CD4-positive, alpha-beta memory T cell (primary cell): ENCODE measurements around the gene TET2. TPM values are rescaled to one million over a fixed set of nuclear protein-coding genes. Genes with fewer than 3 reads are reported as not detected.
"Not testable (repeated sequence)": the region's sequence is repeated elsewhere in the genome, so short reads cannot be mapped to it uniquely, and the experiment has no call there.

Source experiments
- CTCF ChIA-PET: fragments of 350-600 bp; sonication (Branson Sonifier 250); formaldehyde crosslinking; loops from one replicate; lab custom pipeline; 2021; ENCODE audit warnings: inconsistent platforms; ENCODE audit not compliant: partially characterized antibody; lab: Charles Lee
- POLR2A ChIA-PET: fragments of 350-600 bp; sonication (Branson Sonifier 250); formaldehyde crosslinking; loops from one replicate; lab custom pipeline; 2021; ENCODE audit not compliant: partially characterized antibody; lab: Charles Lee
- DNase-seq, 5 donors: peaks; one replicate each; pipeline versions ENCODE4 v3.0.0 to v3.0.0-alpha.2; 2020 to 2022; ENCODE audit warnings: mixed read lengths in 1 of 5
- H3K27ac ChIP-seq: one replicate; pipeline ENCODE4 v1.7.0; 2013; ENCODE audit warnings: low read depth, low read length
- H3K27me3 ChIP-seq: 2 replicates; pipeline ENCODE4 v1.7.0; 2013; ENCODE audit warnings: mild to moderate bottlenecking, low read length, moderate library complexity; ENCODE audit not compliant: insufficient read depth
- H3K36me3 ChIP-seq: 2 replicates; pipeline ENCODE4 v1.7.0; 2013; ENCODE audit warnings: mild to moderate bottlenecking, low read length, moderate library complexity; ENCODE audit not compliant: insufficient read depth
- H3K4me1 ChIP-seq: 2 replicates; pipeline ENCODE4 v1.7.0; 2013; ENCODE audit warnings: mild to moderate bottlenecking, low read length, moderate library complexity; ENCODE audit not compliant: insufficient read depth
- H3K4me3 ChIP-seq, 2 donors: one replicate each; pipeline ENCODE4 v1.7.0; 2013; ENCODE audit warnings: low read length in 2 of 2, mild to moderate bottlenecking in 1 of 2
- H3K9me3 ChIP-seq, 2 donors: one replicate each; pipeline ENCODE4 v1.7.0; 2013; ENCODE audit warnings: low read length in 2 of 2, control low read depth in 1 of 2; ENCODE audit not compliant: control insufficient read depth in 1 of 2
- H3K27ac Mint-ChIP-seq, 7 donors: one replicate each; pipeline ENCODE4 v1.8.0; 2020 to 2021; ENCODE audit warnings: mixed read lengths in 7 of 7, mild to moderate bottlenecking in 6 of 7, inconsistent platforms in 3 of 7, moderate library complexity in 3 of 7
- H3K27me3 Mint-ChIP-seq, 2 donors: one replicate each; pipeline ENCODE4 v1.8.0; 2020 to 2021; ENCODE audit warnings: mixed read lengths in 2 of 2
- H3K36me3 Mint-ChIP-seq, 2 donors: one replicate each; pipeline ENCODE4 v1.8.0; 2020 to 2021; ENCODE audit warnings: mixed read lengths in 2 of 2, inconsistent platforms in 1 of 2, mild to moderate bottlenecking in 1 of 2
- H3K4me1 Mint-ChIP-seq, 4 donors: one replicate each; pipeline ENCODE4 v1.8.0; 2020 to 2021; ENCODE audit warnings: mixed read lengths in 4 of 4, mild to moderate bottlenecking in 1 of 4
- H3K4me3 Mint-ChIP-seq, 8 donors: one replicate each; pipeline ENCODE4 v1.8.0; 2020 to 2021; ENCODE audit warnings: mixed read lengths in 8 of 8, mild to moderate bottlenecking in 7 of 8, moderate library complexity in 6 of 8, inconsistent platforms in 3 of 8
- H3K9me3 Mint-ChIP-seq, 8 donors: one replicate each; pipeline ENCODE4 v1.8.0; 2020 to 2021; ENCODE audit warnings: mixed read lengths in 8 of 8, mild to moderate bottlenecking in 5 of 8, inconsistent platforms in 3 of 8, moderate library complexity in 1 of 8
- intact Hi-C: fragments of 100-400 bp; cut with micrococcal nuclease; formaldehyde crosslinking; loops from one replicate; pipeline ENCODE4 v1.15.1; 2023
- polyA plus RNA-seq, 2 donors: library from polyadenylated mRNA; unstranded; fragments of 300-500 nt; fragmentation: Illumina TruSeq; gene quantifications; one replicate each; pipeline ENCODE4 v1.2.3, GENCODE V29; 2021
- total RNA-seq, 2 experiments: library from RNA; stranded (reverse); gene quantifications; one replicate each; pipeline ENCODE4 v1.2.3, GENCODE V29; 2021

The TET2 gene
- total and polyA plus RNA-seq, 4 experiments from 2014 or later = 9.7 to 20.7 (median 16.9) TPM

DNA sequence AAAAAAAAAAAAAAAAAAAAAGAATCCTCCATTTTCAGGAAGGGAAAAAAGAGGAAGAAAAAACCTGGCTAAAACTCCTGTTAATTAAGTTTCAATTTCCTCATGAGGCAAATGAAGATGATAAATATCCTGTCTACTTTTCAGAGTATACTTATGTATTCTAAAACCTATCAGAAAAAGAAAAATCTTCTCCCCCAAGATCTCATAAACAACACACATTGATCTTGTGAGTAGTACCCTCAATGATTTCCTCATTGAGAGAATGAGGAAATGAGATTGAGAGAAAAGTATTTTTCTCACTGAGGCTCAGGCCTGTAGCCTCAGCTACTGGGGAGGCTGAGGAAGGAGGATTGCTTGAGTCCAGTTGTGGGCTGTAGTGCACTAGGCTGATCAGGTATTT lies 146.7 kb downstream of the TET2 start:
- no peak for DNase-seq
- Mint-ChIP-seq H3K27ac (no peak overlapping the region), H3K4me3 (no peak overlapping the region), H3K4me1 (peaks cover 0 to 1% (median 0%) of the 10 kb centered on the region in 4 donors), H3K9me3 (peaks cover 3 to 17% (median 10%) of the 10 kb centered on the region in 8 donors), H3K27me3 (peaks cover 1 to 2% of the 10 kb centered on the region in 2 donors), H3K36me3 (peaks cover 2 to 12% of the 10 kb centered on the region in 2 donors)
- Histone ChIP-seq H3K27ac (no peak overlapping the region), H3K27me3 (no peaks in the 10 kb centered on the region), H3K9me3 (peaks cover 0 to 2% of the 10 kb centered on the region in 2 donors), H3K4me1 (no peaks in the 10 kb centered on the region), H3K4me3 (no peak overlapping the region), H3K36me3 (no peaks in the 10 kb centered on the region)
- intact Hi-C loops = no loop called here
- ChIA-PET POLR2A (no interaction called here), CTCF (no interaction called here)

DNA sequence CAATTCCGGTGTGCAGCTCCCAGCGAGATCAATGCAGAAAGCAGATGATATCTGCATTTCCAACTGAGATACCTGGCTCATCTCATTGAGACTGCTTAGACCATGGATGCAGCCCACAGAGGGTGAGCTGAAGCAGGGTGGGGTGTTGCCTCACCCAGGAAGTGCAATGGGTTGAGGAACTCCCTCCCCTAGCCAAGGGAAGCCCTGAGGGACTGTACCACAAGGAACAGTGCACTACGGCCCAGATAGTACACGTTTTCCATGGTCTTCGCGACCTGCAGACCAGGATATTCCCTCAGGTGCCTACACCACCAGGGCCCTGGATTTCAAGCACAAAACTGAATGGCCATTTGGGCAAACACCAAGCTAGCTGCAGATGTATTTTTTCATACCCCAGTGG lies 150.0 kb downstream of the TET2 start:
- Mint-ChIP-seq H3K27me3 (peaks cover 2 to 3% of the 10 kb centered on the region in 2 donors), H3K4me1 (peaks cover 0 to 1% (median 0%) of the 10 kb centered on the region in 4 donors), H3K27ac (no peak overlapping the region), H3K4me3 (no peak overlapping the region), H3K36me3 (peaks cover 9% of the 10 kb centered on the region in 2 donors), H3K9me3 (peaks cover 4 to 29% (median 21%) of the 10 kb centered on the region in 8 donors)
- ChIA-PET CTCF (no interaction called here), POLR2A (no interaction called here)
- Histone ChIP-seq H3K27me3 (no peaks in the 10 kb centered on the region), H3K36me3 (no peaks in the 10 kb centered on the region), H3K27ac (no peak overlapping the region), H3K9me3 (no peaks in the 10 kb centered on the region), H3K4me3 (no peak overlapping the region), H3K4me1 (no peaks in the 10 kb centered on the region)
- no peak for DNase-seq
- intact Hi-C loops = no loop called here

DNA sequence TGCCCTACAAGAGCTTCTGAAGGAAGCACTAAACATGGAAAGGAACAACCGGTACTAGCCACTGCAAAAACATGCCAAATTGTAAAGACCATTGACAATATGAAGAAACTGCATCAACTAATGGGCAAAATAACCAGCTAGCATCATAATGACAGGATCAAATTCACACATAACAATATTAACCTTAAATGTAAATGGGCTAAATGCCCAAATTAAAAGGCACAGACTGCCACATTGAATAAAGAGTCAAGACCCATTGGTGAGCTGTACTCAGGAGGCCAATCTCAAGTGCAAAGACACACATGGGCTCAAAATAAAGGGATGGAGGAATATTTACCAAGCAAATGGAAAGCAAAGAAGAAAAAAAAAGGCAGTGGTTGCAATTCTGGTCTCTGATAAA lies 152.4 kb downstream of the TET2 start:
- H3K36me3 ChIP-seq, H3K9me3 ChIP-seq, H3K4me1 ChIP-seq, H3K27ac Mint-ChIP-seq, POLR2A ChIA-PET, intact Hi-C loops, H3K27me3 ChIP-seq, H3K27ac ChIP-seq, H3K4me1 Mint-ChIP-seq, H3K4me3 Mint-ChIP-seq, DNase-seq, H3K27me3 Mint-ChIP-seq, CTCF ChIA-PET, H3K4me3 ChIP-seq: not testable (repeated sequence)
- peaks cover 8 to 42% (median 36%) of the 10 kb centered on the region in 8 donors for H3K9me3 Mint-ChIP-seq
- H3K36me3 Mint-ChIP-seq = peaks cover 14 to 15% of the 10 kb centered on the region in 2 donors

DNA sequence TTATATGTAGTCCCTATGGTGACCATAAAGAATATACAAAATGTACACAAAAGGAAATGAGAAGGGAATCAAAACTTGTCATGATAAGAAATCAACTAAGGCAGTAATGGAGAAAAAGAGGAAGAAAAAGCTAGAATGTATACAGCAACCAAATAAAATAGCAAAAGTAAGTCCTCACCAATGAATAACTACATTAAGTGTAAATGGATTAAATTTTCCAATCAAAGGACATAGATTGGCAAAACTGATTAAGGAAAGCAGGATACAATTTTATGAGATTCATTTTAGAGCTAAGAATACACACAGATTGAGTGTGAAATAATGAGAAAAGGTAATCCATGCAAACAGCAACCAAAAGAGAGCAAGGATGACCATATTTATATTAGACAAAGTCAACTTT lies 157.4 kb downstream of the TET2 start:
- peaks cover 5 to 51% (median 38%) of the 10 kb centered on the region in 8 donors for H3K9me3 Mint-ChIP-seq
- H3K27ac Mint-ChIP-seq = no peak overlapping the region
- no peak overlapping the region for H3K4me3 ChIP-seq
- intact Hi-C loops = no loop called here
- H3K27me3 ChIP-seq = no peaks in the 10 kb centered on the region
- H3K36me3 ChIP-seq = no peaks in the 10 kb centered on the region
- peaks cover 6 to 12% of the 10 kb centered on the region in 2 donors for H3K36me3 Mint-ChIP-seq
- no peak overlapping the region for H3K27ac ChIP-seq
- H3K9me3 ChIP-seq = no peaks in the 10 kb centered on the region
- CTCF ChIA-PET = no interaction called here
- no peak for DNase-seq
- POLR2A ChIA-PET = no interaction called here
- no peaks in the 10 kb centered on the region for H3K4me1 ChIP-seq
- no peak overlapping the region for H3K4me3 Mint-ChIP-seq
- H3K4me1 Mint-ChIP-seq = peaks cover 4 to 11% (median 7%) of the 10 kb centered on the region in 4 donors
- no peaks in the 10 kb centered on the region for H3K27me3 Mint-ChIP-seq

DNA sequence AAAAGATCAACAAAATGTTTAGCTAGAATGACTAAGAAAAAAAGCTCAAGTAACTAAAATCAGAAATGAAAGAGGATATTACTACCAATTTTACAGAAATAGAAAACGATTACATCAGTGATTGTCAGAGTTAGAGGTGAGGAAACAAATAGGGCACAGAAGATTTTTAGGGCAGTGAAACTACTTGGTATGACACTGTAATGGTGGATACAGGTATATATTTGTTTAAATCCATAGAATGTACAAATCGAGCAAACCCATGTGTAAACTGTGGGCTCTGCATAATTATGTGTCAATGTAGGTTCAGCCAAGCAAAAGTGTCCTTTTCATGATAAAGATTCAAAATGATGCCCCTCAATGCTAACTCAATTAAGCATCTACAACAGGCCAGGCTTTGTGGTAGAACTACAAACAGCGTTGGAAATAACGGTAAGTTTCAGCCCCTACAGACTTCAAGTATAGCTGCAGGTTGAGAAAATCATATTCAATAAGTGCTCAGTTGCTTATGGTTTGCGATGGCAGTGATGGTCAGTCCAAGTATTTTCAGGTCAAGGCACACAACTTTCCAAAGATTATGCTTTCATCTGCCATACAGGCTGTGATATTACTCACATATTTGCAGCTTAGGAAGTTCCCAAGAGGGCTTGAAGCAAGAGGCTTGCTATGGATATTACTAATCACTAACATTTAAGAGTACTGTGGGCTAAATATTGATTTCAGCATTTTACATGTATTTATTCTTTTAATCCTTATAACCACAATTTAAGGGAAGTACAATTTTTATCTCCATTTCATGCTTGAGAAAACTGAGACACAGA lies 158.6 kb downstream of the TET2 start:
- ChIA-PET CTCF (no interaction called here), POLR2A (no interaction called here)
- Mint-ChIP-seq H3K9me3 (peaks cover 3 to 51% (median 35%) of the 10 kb centered on the region in 8 donors), H3K4me3 (no peak overlapping the region), H3K27me3 (no peaks in the 10 kb centered on the region), H3K36me3 (peaks cover 6 to 9% of the 10 kb centered on the region in 2 donors), H3K27ac (no peak overlapping the region), H3K4me1 (peaks cover 4 to 11% (median 7%) of the 10 kb centered on the region in 4 donors)
- Histone ChIP-seq H3K4me1 (no peaks in the 10 kb centered on the region), H3K27me3 (no peaks in the 10 kb centered on the region), H3K9me3 (no peaks in the 10 kb centered on the region), H3K36me3 (no peaks in the 10 kb centered on the region), H3K4me3 (no peak overlapping the region), H3K27ac (no peak overlapping the region)
- intact Hi-C loops = no loop called here
- DNase-seq = no peak

DNA sequence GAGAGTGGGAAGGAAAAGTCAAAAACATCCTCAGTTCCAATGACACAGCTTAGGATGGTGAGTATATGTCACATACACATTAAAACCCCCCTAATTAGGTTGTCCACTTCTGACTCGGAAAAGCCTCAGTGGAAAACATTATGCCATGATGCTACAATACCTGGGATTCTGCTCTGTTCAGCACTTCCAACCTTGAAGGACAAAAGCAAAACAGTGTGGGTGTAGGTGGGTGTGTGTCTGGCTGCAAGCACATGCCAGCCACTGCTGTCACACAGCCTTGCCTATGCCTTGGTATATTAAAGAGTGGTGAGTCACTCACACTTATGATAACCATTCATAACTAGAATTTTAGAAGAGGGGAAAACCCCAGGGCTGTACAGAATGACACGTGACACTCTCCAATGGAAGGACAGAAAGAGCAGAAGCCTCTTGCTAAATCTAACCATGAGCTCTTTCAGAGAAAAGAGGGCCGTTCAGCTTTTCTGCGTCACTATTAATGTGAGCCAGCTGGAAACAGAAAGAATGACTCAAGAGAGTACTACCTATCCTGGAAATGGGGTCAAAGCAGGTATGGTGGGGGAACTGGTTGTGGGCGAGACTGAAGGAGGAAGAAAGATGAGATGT lies 159.6 kb downstream of the TET2 start:
- ChIA-PET POLR2A (no interaction called here), CTCF (interaction anchor here (1.0 kb wide), 1 partner anchor 9 kb away, joined by 3 read pairs; no protein-coding TSS in a partner anchor)
- H3K4me1 Mint-ChIP-seq = peaks cover 4 to 11% (median 7%) of the 10 kb centered on the region in 4 donors
- Histone ChIP-seq H3K4me3 (no peak overlapping the region), H3K4me1 (no peaks in the 10 kb centered on the region), H3K27me3 (no peaks in the 10 kb centered on the region), H3K27ac (no peak overlapping the region), H3K9me3 (no peaks in the 10 kb centered on the region), H3K36me3 (no peaks in the 10 kb centered on the region)
- peak overlapping the region in 4 of 7 donors; percentile 5 to 70 (median 42) for H3K27ac Mint-ChIP-seq
- no peaks in the 10 kb centered on the region for H3K27me3 Mint-ChIP-seq
- peak in 3 of 5 donors; percentile 7 to 50 (median 17) for DNase-seq
- H3K9me3 Mint-ChIP-seq = peaks cover 3 to 51% (median 42%) of the 10 kb centered on the region in 8 donors
- intact Hi-C loops = no loop called here
- H3K36me3 Mint-ChIP-seq = peaks cover 6 to 8% of the 10 kb centered on the region in 2 donors
- H3K4me3 Mint-ChIP-seq = peak overlapping the region in 4 of 8 donors; percentile 3 to 55 (median 25)

DNA sequence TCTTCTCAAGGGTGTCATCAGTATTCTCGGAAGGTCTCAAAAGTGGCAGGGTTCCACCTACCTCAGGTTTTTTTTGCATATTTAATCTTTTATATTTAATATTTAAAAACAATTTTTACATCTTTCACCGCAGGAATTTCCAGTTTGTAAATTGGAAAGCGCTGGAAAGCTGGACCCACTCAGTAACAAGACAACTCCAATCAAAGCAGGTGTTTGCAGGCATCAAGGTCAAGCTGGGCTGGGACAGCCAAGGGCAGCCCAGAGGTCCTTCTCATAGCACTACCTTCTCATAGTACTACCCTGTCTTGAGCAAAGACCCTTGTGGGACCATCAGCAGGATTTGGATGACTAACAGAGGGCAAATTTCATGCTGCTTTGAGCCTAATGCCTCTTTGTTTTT lies 160.1 kb downstream of the TET2 start:
- H3K4me1 ChIP-seq = no peaks in the 10 kb centered on the region
- Mint-ChIP-seq H3K4me1 (peaks cover 4 to 11% (median 7%) of the 10 kb centered on the region in 4 donors), H3K36me3 (peaks cover 8 to 11% of the 10 kb centered on the region in 2 donors), H3K27ac (peak overlapping the region in 1 of 7 donors; percentile 68), H3K9me3 (peaks cover 3 to 51% (median 44%) of the 10 kb centered on the region in 8 donors), H3K27me3 (no peaks in the 10 kb centered on the region), H3K4me3 (peak overlapping the region in 3 of 8 donors; percentile 3 to 55 (median 43))
- no peak overlapping the region for H3K27ac ChIP-seq
- ChIA-PET POLR2A (no interaction called here), CTCF (interaction anchor here (1.0 kb wide), 1 partner anchor 9 kb away, joined by 3 read pairs; no protein-coding TSS in a partner anchor)
- H3K36me3 ChIP-seq = no peaks in the 10 kb centered on the region
- no peaks in the 10 kb centered on the region for H3K9me3 ChIP-seq
- no peak for DNase-seq
- intact Hi-C loops = no loop called here
- no peak overlapping the region for H3K4me3 ChIP-seq
- H3K27me3 ChIP-seq = no peaks in the 10 kb centered on the region
